ENCODE data around the gene UGT1A9.

GRCh38 chr2:233772583-233772982 lies 100.9 kb downstream of the UGT1A9 start:
- TF ChIP-seq, protein P1, sequence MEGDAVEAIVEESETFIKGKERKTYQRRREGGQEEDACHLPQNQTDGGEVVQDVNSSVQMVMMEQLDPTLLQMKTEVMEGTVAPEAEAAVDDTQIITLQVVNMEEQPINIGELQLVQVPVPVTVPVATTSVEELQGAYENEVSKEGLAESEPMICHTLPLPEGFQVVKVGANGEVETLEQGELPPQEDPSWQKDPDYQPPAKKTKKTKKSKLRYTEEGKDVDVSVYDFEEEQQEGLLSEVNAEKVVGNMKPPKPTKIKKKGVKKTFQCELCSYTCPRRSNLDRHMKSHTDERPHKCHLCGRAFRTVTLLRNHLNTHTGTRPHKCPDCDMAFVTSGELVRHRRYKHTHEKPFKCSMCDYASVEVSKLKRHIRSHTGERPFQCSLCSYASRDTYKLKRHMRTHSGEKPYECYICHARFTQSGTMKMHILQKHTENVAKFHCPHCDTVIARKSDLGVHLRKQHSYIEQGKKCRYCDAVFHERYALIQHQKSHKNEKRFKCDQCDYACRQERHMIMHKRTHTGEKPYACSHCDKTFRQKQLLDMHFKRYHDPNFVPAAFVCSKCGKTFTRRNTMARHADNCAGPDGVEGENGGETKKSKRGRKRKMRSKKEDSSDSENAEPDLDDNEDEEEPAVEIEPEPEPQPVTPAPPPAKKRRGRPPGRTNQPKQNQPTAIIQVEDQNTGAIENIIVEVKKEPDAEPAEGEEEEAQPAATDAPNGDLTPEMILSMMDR (IDR thresholded peaks at IDR 0.05; ENCODE audit: insufficient read depth, low read length), result no peak
- TF ChIP-seq, protein P2, sequence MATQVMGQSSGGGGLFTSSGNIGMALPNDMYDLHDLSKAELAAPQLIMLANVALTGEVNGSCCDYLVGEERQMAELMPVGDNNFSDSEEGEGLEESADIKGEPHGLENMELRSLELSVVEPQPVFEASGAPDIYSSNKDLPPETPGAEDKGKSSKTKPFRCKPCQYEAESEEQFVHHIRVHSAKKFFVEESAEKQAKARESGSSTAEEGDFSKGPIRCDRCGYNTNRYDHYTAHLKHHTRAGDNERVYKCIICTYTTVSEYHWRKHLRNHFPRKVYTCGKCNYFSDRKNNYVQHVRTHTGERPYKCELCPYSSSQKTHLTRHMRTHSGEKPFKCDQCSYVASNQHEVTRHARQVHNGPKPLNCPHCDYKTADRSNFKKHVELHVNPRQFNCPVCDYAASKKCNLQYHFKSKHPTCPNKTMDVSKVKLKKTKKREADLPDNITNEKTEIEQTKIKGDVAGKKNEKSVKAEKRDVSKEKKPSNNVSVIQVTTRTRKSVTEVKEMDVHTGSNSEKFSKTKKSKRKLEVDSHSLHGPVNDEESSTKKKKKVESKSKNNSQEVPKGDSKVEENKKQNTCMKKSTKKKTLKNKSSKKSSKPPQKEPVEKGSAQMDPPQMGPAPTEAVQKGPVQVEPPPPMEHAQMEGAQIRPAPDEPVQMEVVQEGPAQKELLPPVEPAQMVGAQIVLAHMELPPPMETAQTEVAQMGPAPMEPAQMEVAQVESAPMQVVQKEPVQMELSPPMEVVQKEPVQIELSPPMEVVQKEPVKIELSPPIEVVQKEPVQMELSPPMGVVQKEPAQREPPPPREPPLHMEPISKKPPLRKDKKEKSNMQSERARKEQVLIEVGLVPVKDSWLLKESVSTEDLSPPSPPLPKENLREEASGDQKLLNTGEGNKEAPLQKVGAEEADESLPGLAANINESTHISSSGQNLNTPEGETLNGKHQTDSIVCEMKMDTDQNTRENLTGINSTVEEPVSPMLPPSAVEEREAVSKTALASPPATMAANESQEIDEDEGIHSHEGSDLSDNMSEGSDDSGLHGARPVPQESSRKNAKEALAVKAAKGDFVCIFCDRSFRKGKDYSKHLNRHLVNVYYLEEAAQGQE (IDR thresholded peaks at IDR 0.05; ENCODE audit: insufficient replicate concordance, low read depth), result no peak
- no peak for TF ChIP-seq GABPA (IDR thresholded peaks at IDR 0.05; ENCODE audit: low read depth)
